Transverse colon (tissue), 3 donors: ENCODE measurements around the gene PGR.

Experiments used
- CTCF ChIP-seq, 5 experiments: fragments of 200-600 bp in 3 of 5; fragments of 450-650 bp in 2 of 5; sonication (generic) in 3 of 5; IDR thresholded peaks; 1 replicate in 2 of 5; 2 replicates in 3 of 5; pipeline ENCODE4 v1.5.1; 2016 to 2017; ENCODE audit warnings: antibody characterized with exemption in 5 of 5, inconsistent platforms in 3 of 5, mild to moderate bottlenecking in 2 of 5, moderate library complexity in 1 of 5
- EP300 ChIP-seq: sonication (generic); formaldehyde crosslinking; IDR thresholded peaks from one replicate; pipeline ENCODE4 v1.6.1; 2017; ENCODE audit warnings: antibody characterized with exemption, low read depth
- POLR2A ChIP-seq: fragments of 450-650 bp; IDR thresholded peaks from one replicate; pipeline ENCODE4 v1.6.1; 2016; ENCODE audit warnings: antibody characterized with exemption, mild to moderate bottlenecking, moderate library complexity

GRCh38 chr11:101083335-101083734 lies 46.3 kb downstream of the PGR start:
- TF ChIP-seq CTCF (IDR thresholded peaks at IDR 0.05) (no peak), POLR2A (no peak), EP300 (no peak)
